Activated effector memory CD4-positive, alpha-beta T cell treated with anti-CD3 and anti-CD28 coated beads, Interleukin-2, amount 50 U/mL, for 16 hours (primary cell): ENCODE data around the gene NPHP4.

Source experiments
- DNase-seq: peaks from one replicate; pipeline ENCODE4 v3.0.0-alpha.2; 2020

The NPHP4 gene

GRCh38 chr1:5989286-5989605, 3.0 kb downstream of the NPHP4 start:
- peak; percentile 51 for DNase-seq

GRCh38 chr1:5988596-5989285, 3.5 kb downstream of the NPHP4 start:
- DNase-seq, result peak; percentile 47

GRCh38 chr1:5986018-5986417, 6.2 kb downstream of the NPHP4 start:
- DNase-seq, result peak; percentile 39

GRCh38 chr1:5985250-5985649, 7.0 kb downstream of the NPHP4 start:
- DNase-seq, result peak; percentile 41

- DNase-seq, result no peak
Measured at GRCh38 chr1:5983361-5984103, 8.7 kb downstream of the NPHP4 start.

GRCh38 chr1:5982868-5983267, 9.4 kb downstream of the NPHP4 start:
- no peak for DNase-seq

GRCh38 chr1:5982276-5982675, 9.9 kb downstream of the NPHP4 start:
- no peak for DNase-seq

- DNase-seq, result peak; percentile 28
Measured at GRCh38 chr1:5981009-5981380, 11.2 kb downstream of the NPHP4 start.

GRCh38 chr1:5980314-5981008, 11.8 kb downstream of the NPHP4 start:
- peak; percentile 44 for DNase-seq

- DNase-seq, result peak; percentile 57
Measured at GRCh38 chr1:5979536-5980313, 12.5 kb downstream of the NPHP4 start.

- peak; percentile 61 for DNase-seq
Measured at GRCh38 chr1:5978452-5978851, 13.8 kb downstream of the NPHP4 start.

GRCh38 chr1:5977494-5978444, 14.5 kb downstream of the NPHP4 start:
- peak; percentile 61 for DNase-seq

- peak; percentile 54 for DNase-seq
Measured at GRCh38 chr1:5976726-5977493, 15.3 kb downstream of the NPHP4 start.

GRCh38 chr1:5976231-5976630, 16.0 kb downstream of the NPHP4 start:
- peak; percentile 51 for DNase-seq

- peak; percentile 81 for DNase-seq
Measured at GRCh38 chr1:5975133-5975880, 16.9 kb downstream of the NPHP4 start.

GRCh38 chr1:5974631-5975030, 17.6 kb downstream of the NPHP4 start:
- DNase-seq, result peak; percentile 34

GRCh38 chr1:5973771-5974170, 18.5 kb downstream of the NPHP4 start:
- DNase-seq, result peak; percentile 22

- DNase-seq, result peak; percentile 36
Measured at GRCh38 chr1:5972198-5972520, 20.1 kb downstream of the NPHP4 start.

- DNase-seq, result peak; percentile 19
Measured at GRCh38 chr1:5971471-5972197, 20.6 kb downstream of the NPHP4 start.
